IMR-90 (cell line): ENCODE results near the gene TRPC4. TPM values are rescaled to one million over a fixed set of nuclear protein-coding genes. Genes with fewer than 3 reads are reported as not detected.
A peak's percentile ranks its signal among the peaks of the same experiment; 100 is the strongest.

ENCODE experiments used
- ATAC-seq: fragments of 200-7000 bp; cut with Tn5 transposase; 2 replicates; pipeline ENCODE4 v1.9.1; 2020; ENCODE audit warnings: low read depth, mild to moderate bottlenecking, moderate library complexity
- BruUV-seq: library from RNA; stranded (reverse); fragments of 400-500 nt; replicated peaks from 2 replicates; lab custom pipeline; 2021; lab: Mats Ljungman, UMichigan
- CTCF ChIA-PET: fragments of 300-600 bp; formaldehyde crosslinking; extraction: SDS; loops from one replicate; lab custom pipeline; 2021; ENCODE audit warnings: antibody characterized with exemption; lab: Yijun Ruan, JAX
- POLR2A ChIA-PET: fragments of 300-600 bp; sonication (Branson Sonifier 250); formaldehyde crosslinking; loops from one replicate; lab custom pipeline; 2022; ENCODE audit warnings: antibody characterized with exemption; ENCODE audit not compliant: unreplicated experiment; lab: Charles Lee
- DNase-seq: peaks from one replicate; pipeline ENCODE4 v3.0.0; 2013
- H2AFZ ChIP-seq: replicated peaks from 2 replicates; pipeline ENCODE3; 2013; ENCODE audit warnings: low read length, mild to moderate bottlenecking; ENCODE audit not compliant: poor library complexity
- H2AK5ac ChIP-seq: 2 replicates; pipeline ENCODE4 v1.6.1; 2013; ENCODE audit warnings: low read depth, low read length, inconsistent platforms
- H2AK9ac ChIP-seq: replicated peaks from 2 replicates; pipeline ENCODE3; 2013; ENCODE audit warnings: mild to moderate bottlenecking, low read depth, low read length, moderate library complexity; ENCODE audit not compliant: poor library complexity
- H2BK120ac ChIP-seq: 2 replicates; pipeline ENCODE4 v1.6.1; 2013; ENCODE audit warnings: low read depth, low read length, inconsistent platforms
- H2BK15ac ChIP-seq: 3 replicates; pipeline ENCODE4 v1.6.1; 2013; ENCODE audit warnings: low read depth, low read length, inconsistent platforms
- H2BK20ac ChIP-seq: 2 replicates; pipeline ENCODE4 v1.6.1; 2013; ENCODE audit warnings: low read depth, mild to moderate bottlenecking, inconsistent platforms, low read length, moderate library complexity
- H2BK5ac ChIP-seq: 2 replicates; pipeline ENCODE4 v1.6.1; 2013; ENCODE audit warnings: mild to moderate bottlenecking, low read depth, low read length, inconsistent platforms; ENCODE audit not compliant: poor library complexity, severe bottlenecking
- H3K14ac ChIP-seq: replicated peaks from 2 replicates; pipeline ENCODE4 v1.6.1; 2013; ENCODE audit warnings: low read depth, low read length, inconsistent platforms
- H3K18ac ChIP-seq: 2 replicates; pipeline ENCODE4 v1.6.1; 2013; ENCODE audit warnings: low read depth, low read length, control low read depth
- H3K23ac ChIP-seq: 2 replicates; pipeline ENCODE4 v1.6.1; 2013; ENCODE audit warnings: low read depth, low read length, inconsistent platforms
- H3K27ac ChIP-seq: 2 replicates; pipeline ENCODE4 v1.5.1; 2013; ENCODE audit warnings: mild to moderate bottlenecking, control low read depth, low read length; ENCODE audit not compliant: insufficient read depth
- H3K27me3 ChIP-seq: 2 replicates; pipeline ENCODE4 v1.6.1; 2013; ENCODE audit warnings: low read length; ENCODE audit not compliant: control insufficient read depth, insufficient read depth
- H3K36me3 ChIP-seq: 2 replicates; pipeline ENCODE4 v1.6.1; 2013; ENCODE audit warnings: low read length, mixed read lengths; ENCODE audit not compliant: control insufficient read depth, insufficient read depth
- H3K4ac ChIP-seq: 2 replicates; pipeline ENCODE4 v1.6.1; 2013; ENCODE audit warnings: low read depth, low read length, inconsistent platforms
- H3K4me1 ChIP-seq: 2 replicates; pipeline ENCODE4 v1.6.1; 2013; ENCODE audit warnings: low read length, mixed read lengths; ENCODE audit not compliant: control insufficient read depth, insufficient read depth
- H3K4me2 ChIP-seq: 2 replicates; pipeline ENCODE4 v1.6.1; 2013; ENCODE audit warnings: low read depth, mild to moderate bottlenecking, control low read depth, low read length, moderate library complexity
- H3K4me3 ChIP-seq: 2 replicates; pipeline ENCODE4 v1.5.1; 2013; ENCODE audit warnings: low read depth, mild to moderate bottlenecking, control low read depth, low read length, moderate library complexity; ENCODE audit not compliant: insufficient read depth
- H3K56ac ChIP-seq: 2 replicates; pipeline ENCODE4 v1.6.1; 2013; ENCODE audit warnings: low read length, inconsistent platforms; ENCODE audit not compliant: insufficient read depth; ENCODE audit errors: extremely low read depth
- H3K79me1 ChIP-seq, 2 experiments: 2 replicates each; pipeline ENCODE4 v1.6.1; 2013; ENCODE audit warnings: low read length in 2 of 2, inconsistent platforms in 1 of 2, low read depth in 1 of 2
- H3K9ac ChIP-seq: 2 replicates; pipeline ENCODE4 v1.6.1; 2013; ENCODE audit warnings: low read depth, low read length, control low read depth
- H3K9me1 ChIP-seq: 2 replicates; pipeline ENCODE4 v1.6.1; 2013; ENCODE audit warnings: low read length, inconsistent platforms; ENCODE audit not compliant: insufficient read depth
- H3K9me3 ChIP-seq: 2 replicates; pipeline ENCODE4 v1.6.1; 2013; ENCODE audit warnings: low read length; ENCODE audit not compliant: control insufficient read depth, insufficient read depth
- H4K20me1 ChIP-seq: 2 replicates; pipeline ENCODE4 v1.6.1; 2013; ENCODE audit warnings: low read length, inconsistent platforms; ENCODE audit not compliant: insufficient read depth
- H4K5ac ChIP-seq: 2 replicates; pipeline ENCODE4 v1.6.1; 2013; ENCODE audit warnings: mild to moderate bottlenecking, low read depth, low read length, control low read depth
- H4K8ac ChIP-seq, 2 experiments: 2 replicates each; pipeline ENCODE4 v1.6.1; 2013; ENCODE audit warnings: low read depth in 2 of 2, low read length in 2 of 2, control low read depth in 1 of 2, inconsistent platforms in 1 of 2
- H4K91ac ChIP-seq: 2 replicates; pipeline ENCODE4 v1.6.1; 2013; ENCODE audit warnings: low read depth, low read length, inconsistent platforms; ENCODE audit not compliant: insufficient read depth
- BHLHE40 ChIP-seq: fragments of 150-350 bp; IDR thresholded peaks from 2 replicates; pipeline ENCODE4 v1.6.1; 2016; ENCODE audit warnings: mild to moderate bottlenecking, low read depth, low read length
- CEBPB ChIP-seq: IDR thresholded peaks from 2 replicates; pipeline ENCODE4 v1.6.1; 2012; ENCODE audit warnings: low read depth, low read length, improper control_type of control experiment
- CHD1 ChIP-seq: IDR thresholded peaks from 2 replicates; pipeline ENCODE4 v1.6.1; 2012; ENCODE audit warnings: low read depth, low read length, improper control_type of control experiment
- CTCF ChIP-seq: conservative IDR thresholded peaks from 2 replicates; pipeline ENCODE4 v1.5.1; 2012; ENCODE audit warnings: mild to moderate bottlenecking, low read depth, low read length, improper control_type of control experiment
- ELK1 ChIP-seq: fragments of 150-350 bp; IDR thresholded peaks from 2 replicates; pipeline ENCODE4 v1.6.1; 2016; ENCODE audit warnings: low read depth, mild to moderate bottlenecking, low read length, moderate library complexity, borderline replicate concordance
- FOS ChIP-seq: fragments of 150-350 bp; IDR thresholded peaks from 2 replicates; pipeline ENCODE4 v1.6.1; 2016; ENCODE audit warnings: low read depth, low read length
- MAFK ChIP-seq: IDR thresholded peaks from 2 replicates; pipeline ENCODE4 v1.6.1; 2012; ENCODE audit warnings: low read depth, low read length, improper control_type of control experiment
- MAZ ChIP-seq: IDR thresholded peaks from 2 replicates; pipeline ENCODE4 v1.6.1; 2012; ENCODE audit warnings: low read depth, mild to moderate bottlenecking, low read length, improper control_type of control experiment, moderate library complexity, borderline replicate concordance
- MXI1 ChIP-seq: IDR thresholded peaks from 2 replicates; pipeline ENCODE4 v1.6.1; 2012; ENCODE audit warnings: low read depth, mild to moderate bottlenecking, low read length, moderate library complexity, borderline replicate concordance
- NFE2L2 ChIP-seq: fragments of 150-350 bp; IDR thresholded peaks from 2 replicates; pipeline ENCODE4 v1.6.1; 2016; ENCODE audit warnings: low read depth, mild to moderate bottlenecking, low read length
- POLR2A ChIP-seq: IDR thresholded peaks from 2 replicates; pipeline ENCODE4 v1.6.1; 2012; ENCODE audit warnings: mild to moderate bottlenecking, low read depth, low read length
- RAD21 ChIP-seq: IDR thresholded peaks from 2 replicates; pipeline ENCODE4 v1.6.1; 2012; ENCODE audit warnings: low read length, improper control_type of control experiment
- RCOR1 ChIP-seq: IDR thresholded peaks from 2 replicates; pipeline ENCODE4 v1.6.1; 2012; ENCODE audit warnings: mild to moderate bottlenecking, low read length, improper control_type of control experiment; ENCODE audit not compliant: insufficient replicate concordance
- RFX5 ChIP-seq: IDR thresholded peaks from 2 replicates; pipeline ENCODE4 v1.8.0; 2012; ENCODE audit warnings: low read depth, mild to moderate bottlenecking, low read length, moderate library complexity
- SMC3 ChIP-seq: fragments of 150-350 bp; IDR thresholded peaks from 2 replicates; pipeline ENCODE4 v1.6.1; 2016; ENCODE audit warnings: low read depth, mild to moderate bottlenecking, antibody characterized with exemption, low read length, moderate library complexity
- USF2 ChIP-seq: fragments of 150-350 bp; IDR thresholded peaks from 2 replicates; pipeline ENCODE4 v1.6.1; 2017; ENCODE audit warnings: mild to moderate bottlenecking, antibody characterized with exemption, low read length, low read depth
- dilution Hi-C: fragments of 300-500 bp; cut with HindIII; formaldehyde crosslinking; loops from one replicate; pipeline ENCODE4 v1.14.3; 2018; ENCODE audit warnings: low sequenced_read_pairs; ENCODE audit not compliant: unreplicated experiment
- in situ Hi-C: fragments of 300-500 bp; cut with MboI; formaldehyde crosslinking; loops from 3 replicates; pipeline ENCODE4 v1.14.3; 2019; ENCODE audit warnings: low sequenced_read_pairs, inconsistent platforms, mixed read lengths
- intact Hi-C: fragments of 100-400 bp; cut with micrococcal nuclease; formaldehyde crosslinking; loops from 2 replicates; pipeline ENCODE4 v1.10.0; 2022
- polyA plus RNA-seq, 3 experiments: library from polyadenylated mRNA; depleted of rRNA; stranded (reverse); fragments of >200 nt; gene quantifications; 2 replicates each; pipeline ENCODE4 v1.2.3, GENCODE V29; 2012; ENCODE audit warnings: low replicate concordance in 1 of 3
- total RNA-seq: library from RNA; depleted of rRNA; stranded (reverse); fragments of >200 nt; gene quantifications from 2 replicates; pipeline ENCODE4 v1.2.3, GENCODE V29; 2012

TRPC4 gene
- total and polyA plus RNA-seq, 2 of the 4 experiments (the other 2 are of a cell fraction) = 1.9 to 5.2 TPM

- Histone ChIP-seq H3K9ac (no peak overlapping the region), H4K8ac (peak overlapping the region in 1 of 2 experiments; percentile 4; a peak in 1 of 4 replicates), H3K56ac (no peak overlapping the region), H2BK5ac (no peak overlapping the region), H4K5ac (no peak overlapping the region), H2BK20ac (no peak overlapping the region), H2AK5ac (no peak overlapping the region), H3K4me1 (no peaks in the 10 kb centered on the region; the same call in 1 of the 2 replicates), H3K36me3 (no peaks in the 10 kb centered on the region), H2BK15ac (no peak overlapping the region), H3K14ac (no peak overlapping the region), H3K4ac (no peak overlapping the region), H4K91ac (no peak overlapping the region), H2AK9ac (no peak overlapping the region), H4K20me1 (no peaks in the 10 kb centered on the region), H3K9me3 (no peaks in the 10 kb centered on the region), H3K18ac (no peak overlapping the region), H3K4me3 (no peak overlapping the region), H3K4me2 (no peak overlapping the region), H3K23ac (no peak overlapping the region), H3K27ac (no peak overlapping the region), H3K79me1 (no peaks in the 10 kb centered on the region), H3K9me1 (no peaks in the 10 kb centered on the region), H3K27me3 (no peaks in the 10 kb centered on the region), H2AFZ (no peak overlapping the region), H2BK120ac (no peak overlapping the region)
- ATAC-seq (peak; percentile 32; the same call in 1 of the 2 replicates), DNase-seq (no peak)
- POLR2A ChIA-PET = no interaction called here
- no peak for TF ChIP-seq RFX5
- no peak for TF ChIP-seq ELK1
- TF ChIP-seq USF2 = no peak
- no peak for TF ChIP-seq CHD1
- TF ChIP-seq POLR2A = no peak
- no peak for TF ChIP-seq RAD21
- no peak for TF ChIP-seq NFE2L2
- TF ChIP-seq CTCF = no peak
- no peak for TF ChIP-seq MAZ
- TF ChIP-seq MAFK = no peak
- no peak for TF ChIP-seq MXI1
- no peak for TF ChIP-seq BHLHE40
- no peak for TF ChIP-seq RCOR1
- TF ChIP-seq FOS = no peak
- TF ChIP-seq CEBPB = no peak
- TF ChIP-seq SMC3 = no peak
- dilution Hi-C loops (no loop called here), in situ Hi-C loops (no loop called here), intact Hi-C loops (no loop called here)
- CTCF ChIA-PET = interaction anchor here (0.7 kb wide), 1 partner anchor 591 kb away, joined by 3 read pairs; no protein-coding TSS in a partner anchor
- BruUV-seq = no TSS peak
These were observed 74.2 kb downstream of the TRPC4 start for GRCh38 chr13:37795326-37795725.
